ENCODE results near the gene RFTN1. TPM values are rescaled to one million over a fixed set of nuclear protein-coding genes. Genes with fewer than 3 reads are reported as not detected.

RFTN1 gene
- total RNA-seq, 1 donor from 2014 or later, result 0.92 TPM

- TF ChIP-seq, protein P1, sequence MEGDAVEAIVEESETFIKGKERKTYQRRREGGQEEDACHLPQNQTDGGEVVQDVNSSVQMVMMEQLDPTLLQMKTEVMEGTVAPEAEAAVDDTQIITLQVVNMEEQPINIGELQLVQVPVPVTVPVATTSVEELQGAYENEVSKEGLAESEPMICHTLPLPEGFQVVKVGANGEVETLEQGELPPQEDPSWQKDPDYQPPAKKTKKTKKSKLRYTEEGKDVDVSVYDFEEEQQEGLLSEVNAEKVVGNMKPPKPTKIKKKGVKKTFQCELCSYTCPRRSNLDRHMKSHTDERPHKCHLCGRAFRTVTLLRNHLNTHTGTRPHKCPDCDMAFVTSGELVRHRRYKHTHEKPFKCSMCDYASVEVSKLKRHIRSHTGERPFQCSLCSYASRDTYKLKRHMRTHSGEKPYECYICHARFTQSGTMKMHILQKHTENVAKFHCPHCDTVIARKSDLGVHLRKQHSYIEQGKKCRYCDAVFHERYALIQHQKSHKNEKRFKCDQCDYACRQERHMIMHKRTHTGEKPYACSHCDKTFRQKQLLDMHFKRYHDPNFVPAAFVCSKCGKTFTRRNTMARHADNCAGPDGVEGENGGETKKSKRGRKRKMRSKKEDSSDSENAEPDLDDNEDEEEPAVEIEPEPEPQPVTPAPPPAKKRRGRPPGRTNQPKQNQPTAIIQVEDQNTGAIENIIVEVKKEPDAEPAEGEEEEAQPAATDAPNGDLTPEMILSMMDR (IDR thresholded peaks at IDR 0.05), result no peak
- TF ChIP-seq EZH2 (IDR thresholded peaks at IDR 0.05), result no peak
- TF ChIP-seq EZH2phosphoT487 (IDR thresholded peaks at IDR 0.05), result no peak
- Histone ChIP-seq H3F3A (ENCODE audit: low read depth) (no peaks in the 10 kb centered on the region), H3K79me2 (ENCODE audit: low read depth) (no peaks in the 10 kb centered on the region), H3K4me2 (no peak overlapping the region), H2AFZ (replicated peaks) (no peak overlapping the region), H3K4me1 (peaks cover 6% of the 10 kb centered on the region), H3K4me3 (no peak overlapping the region), H3K9ac (no peak overlapping the region), H3K9me3 (ENCODE audit: low read depth) (no peaks in the 10 kb centered on the region), H4K20me1 (ENCODE audit: low read depth) (no peaks in the 10 kb centered on the region), H3K27ac (no peak overlapping the region), H3K27me3 (no peaks in the 10 kb centered on the region), H3K36me3 (no peaks in the 10 kb centered on the region)
- H3K9me3 Mint-ChIP-seq, result peaks cover 8% of the 10 kb centered on the region
- H3K4me1 Mint-ChIP-seq, result peaks cover under 1% of the 10 kb centered on the region
- peaks cover 2% of the 10 kb centered on the region for H3K27me3 Mint-ChIP-seq (ENCODE audit: insufficient read depth, low read depth)
- no peak overlapping the region for H3K27ac Mint-ChIP-seq
- no peak overlapping the region for H3K4me3 Mint-ChIP-seq
- H3K36me3 Mint-ChIP-seq, result peaks cover 2% of the 10 kb centered on the region
- DNase-seq (ENCODE audit: low spot score), result no peak
Observed at GRCh38 chr3:16487511-16488175, 25.9 kb downstream of the RFTN1 start.

DNA sequence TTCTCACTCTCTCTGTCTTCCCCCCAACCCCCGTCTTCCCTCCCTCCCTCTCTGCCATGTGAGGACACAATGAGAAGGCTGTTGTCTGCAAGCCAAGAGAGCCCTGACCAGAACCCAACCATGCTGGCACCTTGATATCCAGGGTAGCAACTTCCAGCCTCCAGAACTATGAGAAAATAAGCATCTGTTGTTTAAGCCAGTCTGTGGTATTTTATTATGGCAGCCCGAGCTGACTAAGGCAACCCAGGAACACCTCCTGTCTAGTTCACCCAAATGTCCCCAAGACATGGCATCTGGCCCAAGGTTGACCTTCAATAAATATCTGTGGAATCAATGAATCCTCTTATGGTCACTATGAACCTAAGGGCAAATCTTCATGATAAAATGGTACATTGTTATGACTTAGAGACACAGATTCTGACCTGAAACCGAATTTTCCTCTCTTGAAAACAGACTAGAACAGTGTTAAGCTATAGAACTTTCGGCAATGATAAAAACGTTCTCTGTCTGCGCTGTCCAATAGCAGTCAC is 26.5 kb downstream of the RFTN1 start:
- H3K27ac Mint-ChIP-seq, result no peak overlapping the region
- H3K4me1 Mint-ChIP-seq, result peaks cover 4% of the 10 kb centered on the region
- H4K20me1 ChIP-seq (ENCODE audit: low read depth), result no peaks in the 10 kb centered on the region
- no peaks in the 10 kb centered on the region for H3K9me3 ChIP-seq (ENCODE audit: low read depth)
- peaks cover 8% of the 10 kb centered on the region for H3K9me3 Mint-ChIP-seq
- H3K27me3 ChIP-seq, result no peaks in the 10 kb centered on the region
- H3K4me3 ChIP-seq, result no peak overlapping the region
- H3K36me3 Mint-ChIP-seq, result peaks cover 2% of the 10 kb centered on the region
- H3K27ac ChIP-seq, result no peak overlapping the region
- H3K79me2 ChIP-seq (ENCODE audit: low read depth), result no peaks in the 10 kb centered on the region
- no peak overlapping the region for H3K4me2 ChIP-seq
- TF ChIP-seq, protein P1 (IDR thresholded peaks at IDR 0.05), result no peak
- no peaks in the 10 kb centered on the region for H3K36me3 ChIP-seq
- no peak overlapping the region for H3K4me3 Mint-ChIP-seq
- H3F3A ChIP-seq (ENCODE audit: low read depth), result no peaks in the 10 kb centered on the region
- no peak for DNase-seq (ENCODE audit: low spot score)
- H2AFZ ChIP-seq (replicated peaks), result no peak overlapping the region
- peaks cover 7% of the 10 kb centered on the region for H3K4me1 ChIP-seq
- H3K9ac ChIP-seq, result no peak overlapping the region
- peaks cover 2% of the 10 kb centered on the region for H3K27me3 Mint-ChIP-seq (ENCODE audit: insufficient read depth, low read depth)

DNA sequence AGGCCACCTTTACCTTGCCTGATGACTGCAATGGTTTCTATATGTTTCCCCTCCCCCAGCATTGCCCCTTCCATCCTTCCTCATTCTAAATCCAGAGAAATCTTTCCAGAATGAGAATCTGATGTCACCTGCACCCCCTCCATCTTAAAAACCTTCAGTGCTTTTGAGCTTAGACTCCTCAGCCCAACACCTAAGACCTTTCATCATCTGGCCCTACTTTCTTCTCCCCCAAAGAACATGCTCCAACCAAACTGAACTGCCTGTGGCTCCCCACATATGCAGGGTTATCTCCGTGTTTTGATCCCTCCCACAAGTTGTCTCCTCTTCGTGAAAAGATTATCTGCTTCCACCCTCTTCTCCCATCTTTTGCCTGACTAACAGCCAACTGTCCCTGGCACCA is 27.3 kb downstream of the RFTN1 start:
- peaks cover 5% of the 10 kb centered on the region for H3K9me3 Mint-ChIP-seq
- H4K20me1 ChIP-seq (ENCODE audit: low read depth), result no peaks in the 10 kb centered on the region
- H3K36me3 Mint-ChIP-seq, result no peaks in the 10 kb centered on the region
- no peak overlapping the region for H3K27ac Mint-ChIP-seq
- H3K4me3 Mint-ChIP-seq, result no peak overlapping the region
- no peak overlapping the region for H3K27ac ChIP-seq
- H3K36me3 ChIP-seq, result no peaks in the 10 kb centered on the region
- no peak overlapping the region for H3K9ac ChIP-seq
- no peaks in the 10 kb centered on the region for H3K27me3 ChIP-seq
- no peak overlapping the region for H2AFZ ChIP-seq (replicated peaks)
- H3F3A ChIP-seq (ENCODE audit: low read depth), result no peaks in the 10 kb centered on the region
- peaks cover 10% of the 10 kb centered on the region for H3K4me1 ChIP-seq
- H3K4me3 ChIP-seq, result no peak overlapping the region
- H3K9me3 ChIP-seq (ENCODE audit: low read depth), result no peaks in the 10 kb centered on the region
- DNase-seq (ENCODE audit: low spot score), result no peak
- H3K27me3 Mint-ChIP-seq (ENCODE audit: insufficient read depth, low read depth), result peaks cover 2% of the 10 kb centered on the region
- H3K4me1 Mint-ChIP-seq, result peaks cover 7% of the 10 kb centered on the region
- no peak overlapping the region for H3K4me2 ChIP-seq
- TF ChIP-seq EZH2phosphoT487 (IDR thresholded peaks at IDR 0.05), result no peak
- no peak for TF ChIP-seq EZH2 (IDR thresholded peaks at IDR 0.05)
- TF ChIP-seq, protein P1 (IDR thresholded peaks at IDR 0.05), result no peak
- H3K79me2 ChIP-seq (ENCODE audit: low read depth), result no peaks in the 10 kb centered on the region
